Diencephalon (tissue), 1 donor: ENCODE results near the gene CD82. TPM values are rescaled to one million over a fixed set of nuclear protein-coding genes. Genes with fewer than 3 reads are reported as not detected.

Experiments used
- small RNA-seq: library from RNA; depleted of rRNA; stranded (forward); fragments of <200 nt; gene quantifications from one replicate; pipeline ENCODE3, GENCODE V24; 2014
- total RNA-seq: library from RNA; depleted of rRNA; stranded (reverse); fragments of >200 nt; gene quantifications from one replicate; pipeline ENCODE4 v1.2.3, GENCODE V29; 2014

CD82 gene
- 16.4 TPM for total RNA-seq

GRCh38 chr11:44565211-44565952 lies at the start of gene CD82:
TSS of gene CD82 (plus strand) at chr11:44565663. CDS start at chr11:44594663, 29,000 bp downstream.

Small RNA genes lying within 50 kb of the gene (small RNA-seq; reads per million reads assigned to genes)
- gene AC104010.1, result not detected

Other genes with a start within 250 kb of the CD82 start
- 13.6 TPM for gene TSPAN18, start 161.3 kb downstream of the CD82 start, total RNA-seq